Panc1 (cell line): Measurements from ENCODE around the gene VARS1.

Source experiments
- POLR2AphosphoS5 ChIP-seq: IDR thresholded peaks from 2 replicates; pipeline ENCODE4 v1.6.1; 2012; ENCODE audit warnings: mild to moderate bottlenecking, low read depth, low read length, moderate library complexity
- SIN3A ChIP-seq: IDR thresholded peaks from 2 replicates; pipeline ENCODE4 v1.6.1; 2012; ENCODE audit warnings: low read depth, mild to moderate bottlenecking, low read length, moderate library complexity, borderline replicate concordance; ENCODE audit not compliant: insufficient read depth
- TCF7L2 ChIP-seq: IDR thresholded peaks from 2 replicates; pipeline ENCODE4 v1.6.1; 2011; ENCODE audit warnings: mild to moderate bottlenecking, low read depth, low read length, inconsistent platforms
- TF ChIP-seq, protein P1 (sequence below), 2 experiments: IDR thresholded peaks; 2 replicates each; pipeline ENCODE4 v1.6.1; 2011 to 2012; ENCODE audit warnings: low read depth in 2 of 2, control low read depth in 1 of 2, low read length in 1 of 2, mild to moderate bottlenecking in 1 of 2, moderate library complexity in 1 of 2; ENCODE audit not compliant: insufficient read depth in 1 of 2
- TF ChIP-seq, protein P2 (sequence below): fragments of 450-650 bp; IDR thresholded peaks from 2 replicates; pipeline ENCODE4 v1.5.1; 2017; ENCODE audit warnings: mild to moderate bottlenecking

DNA sequence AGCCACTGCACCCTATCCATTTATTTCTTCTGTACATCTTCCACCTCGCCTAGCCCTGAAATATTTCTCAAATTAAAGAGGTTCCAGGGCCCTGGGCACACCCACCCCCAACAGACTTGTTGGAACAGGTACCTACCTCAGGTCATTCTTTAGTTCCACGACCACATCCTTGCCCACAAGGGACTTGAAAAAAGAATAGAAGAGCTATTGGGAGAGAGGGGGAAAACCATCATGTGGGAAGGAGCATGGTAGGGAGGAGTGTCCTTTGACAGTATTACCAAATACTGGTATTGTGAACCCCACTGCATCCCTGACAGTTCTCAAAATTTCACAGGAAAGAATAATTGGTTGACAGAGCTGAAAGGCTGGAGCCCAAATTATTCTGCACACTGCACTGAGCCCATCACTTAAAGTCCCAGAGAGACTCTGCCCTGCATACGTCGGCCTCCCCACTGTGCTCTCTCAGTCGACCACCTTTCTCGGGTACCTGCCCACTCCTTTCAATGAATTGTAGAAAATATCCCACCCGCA, 10.5 kb upstream of the VARS1 start:
- no peak for TF ChIP-seq TCF7L2
- TF ChIP-seq, protein P1, sequence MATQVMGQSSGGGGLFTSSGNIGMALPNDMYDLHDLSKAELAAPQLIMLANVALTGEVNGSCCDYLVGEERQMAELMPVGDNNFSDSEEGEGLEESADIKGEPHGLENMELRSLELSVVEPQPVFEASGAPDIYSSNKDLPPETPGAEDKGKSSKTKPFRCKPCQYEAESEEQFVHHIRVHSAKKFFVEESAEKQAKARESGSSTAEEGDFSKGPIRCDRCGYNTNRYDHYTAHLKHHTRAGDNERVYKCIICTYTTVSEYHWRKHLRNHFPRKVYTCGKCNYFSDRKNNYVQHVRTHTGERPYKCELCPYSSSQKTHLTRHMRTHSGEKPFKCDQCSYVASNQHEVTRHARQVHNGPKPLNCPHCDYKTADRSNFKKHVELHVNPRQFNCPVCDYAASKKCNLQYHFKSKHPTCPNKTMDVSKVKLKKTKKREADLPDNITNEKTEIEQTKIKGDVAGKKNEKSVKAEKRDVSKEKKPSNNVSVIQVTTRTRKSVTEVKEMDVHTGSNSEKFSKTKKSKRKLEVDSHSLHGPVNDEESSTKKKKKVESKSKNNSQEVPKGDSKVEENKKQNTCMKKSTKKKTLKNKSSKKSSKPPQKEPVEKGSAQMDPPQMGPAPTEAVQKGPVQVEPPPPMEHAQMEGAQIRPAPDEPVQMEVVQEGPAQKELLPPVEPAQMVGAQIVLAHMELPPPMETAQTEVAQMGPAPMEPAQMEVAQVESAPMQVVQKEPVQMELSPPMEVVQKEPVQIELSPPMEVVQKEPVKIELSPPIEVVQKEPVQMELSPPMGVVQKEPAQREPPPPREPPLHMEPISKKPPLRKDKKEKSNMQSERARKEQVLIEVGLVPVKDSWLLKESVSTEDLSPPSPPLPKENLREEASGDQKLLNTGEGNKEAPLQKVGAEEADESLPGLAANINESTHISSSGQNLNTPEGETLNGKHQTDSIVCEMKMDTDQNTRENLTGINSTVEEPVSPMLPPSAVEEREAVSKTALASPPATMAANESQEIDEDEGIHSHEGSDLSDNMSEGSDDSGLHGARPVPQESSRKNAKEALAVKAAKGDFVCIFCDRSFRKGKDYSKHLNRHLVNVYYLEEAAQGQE (IDR thresholded peaks at IDR 0.05; ENCODE audit: insufficient read depth in 1 of 2, low read depth in 2 of 2, low read length in 1 of 2): no peak
- TF ChIP-seq, protein P2, sequence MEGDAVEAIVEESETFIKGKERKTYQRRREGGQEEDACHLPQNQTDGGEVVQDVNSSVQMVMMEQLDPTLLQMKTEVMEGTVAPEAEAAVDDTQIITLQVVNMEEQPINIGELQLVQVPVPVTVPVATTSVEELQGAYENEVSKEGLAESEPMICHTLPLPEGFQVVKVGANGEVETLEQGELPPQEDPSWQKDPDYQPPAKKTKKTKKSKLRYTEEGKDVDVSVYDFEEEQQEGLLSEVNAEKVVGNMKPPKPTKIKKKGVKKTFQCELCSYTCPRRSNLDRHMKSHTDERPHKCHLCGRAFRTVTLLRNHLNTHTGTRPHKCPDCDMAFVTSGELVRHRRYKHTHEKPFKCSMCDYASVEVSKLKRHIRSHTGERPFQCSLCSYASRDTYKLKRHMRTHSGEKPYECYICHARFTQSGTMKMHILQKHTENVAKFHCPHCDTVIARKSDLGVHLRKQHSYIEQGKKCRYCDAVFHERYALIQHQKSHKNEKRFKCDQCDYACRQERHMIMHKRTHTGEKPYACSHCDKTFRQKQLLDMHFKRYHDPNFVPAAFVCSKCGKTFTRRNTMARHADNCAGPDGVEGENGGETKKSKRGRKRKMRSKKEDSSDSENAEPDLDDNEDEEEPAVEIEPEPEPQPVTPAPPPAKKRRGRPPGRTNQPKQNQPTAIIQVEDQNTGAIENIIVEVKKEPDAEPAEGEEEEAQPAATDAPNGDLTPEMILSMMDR: no peak
- no peak for TF ChIP-seq SIN3A
- TF ChIP-seq POLR2AphosphoS5: no peak
